Measurements from ENCODE around the gene AP5Z1.

Gene AP5Z1, protein sequence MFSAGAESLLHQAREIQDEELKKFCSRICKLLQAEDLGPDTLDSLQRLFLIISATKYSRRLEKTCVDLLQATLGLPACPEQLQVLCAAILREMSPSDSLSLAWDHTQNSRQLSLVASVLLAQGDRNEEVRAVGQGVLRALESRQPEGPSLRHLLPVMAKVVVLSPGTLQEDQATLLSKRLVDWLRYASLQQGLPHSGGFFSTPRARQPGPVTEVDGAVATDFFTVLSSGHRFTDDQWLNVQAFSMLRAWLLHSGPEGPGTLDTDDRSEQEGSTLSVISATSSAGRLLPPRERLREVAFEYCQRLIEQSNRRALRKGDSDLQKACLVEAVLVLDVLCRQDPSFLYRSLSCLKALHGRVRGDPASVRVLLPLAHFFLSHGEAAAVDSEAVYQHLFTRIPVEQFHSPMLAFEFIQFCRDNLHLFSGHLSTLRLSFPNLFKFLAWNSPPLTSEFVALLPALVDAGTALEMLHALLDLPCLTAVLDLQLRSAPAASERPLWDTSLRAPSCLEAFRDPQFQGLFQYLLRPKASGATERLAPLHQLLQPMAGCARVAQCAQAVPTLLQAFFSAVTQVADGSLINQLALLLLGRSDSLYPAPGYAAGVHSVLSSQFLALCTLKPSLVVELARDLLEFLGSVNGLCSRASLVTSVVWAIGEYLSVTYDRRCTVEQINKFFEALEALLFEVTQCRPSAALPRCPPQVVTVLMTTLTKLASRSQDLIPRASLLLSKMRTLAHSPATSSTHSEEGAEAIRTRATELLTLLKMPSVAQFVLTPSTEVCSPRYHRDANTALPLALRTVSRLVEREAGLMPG

DNA sequence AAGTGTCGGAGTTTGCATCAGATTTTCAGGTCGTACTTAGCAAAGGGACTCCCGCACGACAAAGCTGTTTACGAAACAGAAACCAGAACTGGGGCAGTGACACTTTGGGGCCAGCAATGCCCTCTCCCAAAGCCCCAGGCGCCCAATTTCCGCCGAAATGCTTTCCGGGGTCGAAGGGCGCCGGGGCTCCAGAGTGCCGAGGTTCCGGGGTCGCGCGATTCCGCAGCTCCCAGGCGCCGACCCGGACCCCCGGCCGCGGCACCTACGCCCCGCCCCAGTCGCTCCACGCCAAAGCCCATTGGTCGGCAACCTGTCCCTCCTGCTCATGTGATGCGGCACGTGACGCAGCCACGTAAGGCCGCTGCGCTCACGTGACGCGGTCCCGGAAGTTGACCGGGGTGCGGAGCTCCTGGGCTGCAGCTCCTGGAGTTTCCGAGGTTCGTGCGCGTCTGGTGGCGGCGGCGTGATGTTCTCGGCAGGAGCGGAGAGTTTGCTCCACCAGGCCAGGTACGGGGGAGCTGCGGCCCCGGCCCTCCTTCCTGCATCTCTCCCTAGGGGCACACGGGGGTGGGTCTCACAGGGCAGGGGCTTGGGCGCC lies at the start of gene AP5Z1:
TSS of gene AP5Z1 (plus strand) at position 374 of the 598 bp plus-strand sequence. CDS start at position 467, 93 bp downstream.
- peak; percentile 76 for DNase-seq (ENCODE audit: low read depth)
- TF ChIP-seq CTCF (IDR thresholded peaks at IDR 0.05; ENCODE audit: control insufficient read depth, extremely low read depth, insufficient read depth): no peak
- peak within 1 kb of the TSS; percentile 76 for H3K4me3 ChIP-seq (ENCODE audit: low read depth, low read length)

- TF ChIP-seq CTCF (IDR thresholded peaks at IDR 0.05; ENCODE audit: control insufficient read depth, extremely low read depth, insufficient read depth): no peak
- H3K4me3 ChIP-seq (ENCODE audit: low read depth, low read length): peak overlapping the region; percentile 45
Observed at GRCh38 chr7:4725850-4726450, 49.5 kb upstream of the AP5Z1 start.

GRCh38 chr7:4726566-4726965 lies 48.9 kb upstream of the AP5Z1 start:
- no peak overlapping the region for H3K4me3 ChIP-seq (ENCODE audit: low read depth, low read length)
- TF ChIP-seq CTCF (IDR thresholded peaks at IDR 0.05; ENCODE audit: control insufficient read depth, extremely low read depth, insufficient read depth): no peak
- no peak for DNase-seq (ENCODE audit: low read depth)

More at GRCh38 chr7:4725850-4726450, 49.5 kb upstream of the AP5Z1 start:
- no peak for DNase-seq (ENCODE audit: low read depth)

DNA sequence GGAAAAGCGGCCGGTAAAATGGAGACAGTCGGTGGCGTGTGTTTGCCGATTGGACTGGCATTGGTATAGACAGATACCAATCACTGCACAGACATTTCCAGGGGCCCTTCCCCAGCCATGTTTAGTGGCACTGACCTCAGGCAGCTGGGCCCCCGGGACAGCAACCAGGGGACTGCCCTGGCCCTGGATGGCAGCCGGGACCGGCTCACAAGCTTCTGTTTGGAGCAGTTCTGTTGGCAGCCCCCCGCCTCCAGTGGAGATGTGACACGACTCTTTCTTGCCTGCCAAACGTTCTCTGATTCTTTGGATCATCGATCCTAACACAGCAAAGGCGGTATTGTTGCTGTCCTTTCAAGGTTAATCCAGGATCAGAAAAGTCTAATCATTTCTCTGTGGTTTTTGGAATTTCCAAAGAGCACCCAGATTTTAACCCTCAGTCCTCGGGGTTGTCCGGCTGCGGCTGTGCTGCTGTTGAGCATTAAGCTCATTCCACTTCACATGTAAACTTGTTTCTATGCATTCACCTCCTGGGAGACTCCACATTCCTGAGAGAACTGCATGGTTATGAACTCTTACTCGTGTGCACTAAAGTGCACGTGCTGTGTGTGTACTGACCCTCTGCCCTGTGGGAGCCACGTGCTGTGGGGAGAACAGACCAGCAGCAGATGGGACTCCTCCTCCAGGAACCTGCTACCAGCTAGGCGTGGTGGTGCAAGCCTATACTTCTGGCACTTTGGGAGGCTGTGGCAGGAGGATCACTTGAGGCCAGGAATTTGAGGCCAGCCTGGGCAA lies 47.3 kb upstream of the AP5Z1 start:
- no peak for TF ChIP-seq CTCF (IDR thresholded peaks at IDR 0.05; ENCODE audit: control insufficient read depth, extremely low read depth, insufficient read depth)
- DNase-seq (ENCODE audit: low read depth): no peak

GRCh38 chr7:4729266-4729665 lies 46.2 kb upstream of the AP5Z1 start:
- no peak for DNase-seq (ENCODE audit: low read depth)
- H3K4me3 ChIP-seq (ENCODE audit: low read depth, low read length): no peak overlapping the region
- no peak for TF ChIP-seq CTCF (IDR thresholded peaks at IDR 0.05; ENCODE audit: control insufficient read depth, extremely low read depth, insufficient read depth)

More for the DNA sequence above, 47.3 kb upstream of the AP5Z1 start:
- no peak overlapping the region for H3K4me3 ChIP-seq (ENCODE audit: low read depth, low read length)

DNA sequence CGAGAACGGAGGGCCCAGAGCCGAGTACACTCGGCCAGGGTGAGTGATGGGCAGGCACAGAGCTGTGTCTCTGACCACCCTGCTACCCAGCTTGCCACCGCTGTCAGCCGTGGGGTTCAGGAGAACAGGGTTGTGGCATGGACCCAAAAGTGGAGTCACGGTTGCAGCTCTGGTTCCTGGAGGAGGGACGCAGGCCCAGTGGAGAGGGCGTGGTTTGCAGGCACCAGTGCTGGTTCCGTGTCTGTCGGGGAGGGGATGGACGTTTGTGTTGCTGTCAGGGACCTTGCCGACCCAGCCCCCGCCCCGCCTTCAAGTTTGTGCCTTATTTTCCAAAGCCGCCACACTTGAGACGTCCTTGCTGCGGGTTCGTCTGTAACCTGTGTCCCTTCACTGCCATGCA lies 45.1 kb upstream of the AP5Z1 start:
- DNase-seq (ENCODE audit: low read depth): no peak
- H3K4me3 ChIP-seq (ENCODE audit: low read depth, low read length): no peak overlapping the region
- TF ChIP-seq CTCF (IDR thresholded peaks at IDR 0.05; ENCODE audit: control insufficient read depth, extremely low read depth, insufficient read depth): no peak
